ENCODE data around the gene SLC22A31. TPM values are rescaled to one million over a fixed set of nuclear protein-coding genes. Genes with fewer than 3 reads are reported as not detected.

Gene SLC22A31
- polyA plus RNA-seq, 1 of the 3 experiments (the other 2 are of a cell fraction) = 0.07 TPM

DNA sequence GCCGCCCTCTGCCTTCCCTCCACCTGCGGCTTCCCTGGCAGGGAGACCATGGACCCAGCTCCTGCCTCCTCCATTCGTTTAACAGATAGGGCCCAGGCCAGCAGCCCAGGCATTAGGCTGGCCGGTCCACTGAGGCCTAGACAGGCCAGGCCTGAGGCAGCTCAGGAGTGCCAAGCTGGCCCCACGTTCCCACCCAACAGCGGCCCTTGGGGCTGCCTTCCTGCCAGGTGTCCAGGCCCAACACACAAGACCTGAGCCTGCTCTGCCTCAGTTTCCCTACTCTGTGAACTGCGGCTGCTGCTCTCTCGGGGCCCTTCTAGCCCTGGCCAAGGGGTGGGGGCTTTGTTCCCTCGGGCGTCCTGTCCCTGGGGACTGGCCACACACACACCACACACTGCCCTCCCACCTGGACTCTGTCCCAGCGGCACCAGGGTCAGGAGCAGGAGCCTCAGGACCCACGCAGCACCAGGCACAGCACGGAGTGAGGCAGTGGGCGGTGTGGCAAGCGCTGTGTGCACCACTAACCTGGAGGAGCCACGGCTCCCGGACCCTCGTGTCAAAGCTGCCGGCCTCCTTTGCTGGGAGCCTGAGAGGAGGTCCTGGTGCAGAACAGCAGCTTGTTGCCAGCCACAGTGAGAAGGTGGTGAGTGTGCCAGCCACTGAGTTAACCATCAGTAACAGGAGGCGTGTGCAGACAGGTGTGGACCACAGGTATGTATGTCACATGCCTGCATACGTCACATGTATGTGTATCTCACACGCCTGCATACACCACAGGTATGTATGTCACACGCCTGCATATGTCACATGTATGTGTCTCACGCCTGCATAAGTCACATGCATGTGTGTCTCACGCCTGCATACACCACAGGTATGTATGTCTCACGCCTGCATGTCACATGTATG lies 43.3 kb downstream of the SLC22A31 start:
- TF ChIP-seq FOXJ3 (CRISPR knock-in tag; IDR thresholded peaks at IDR 0.05) (no peak), RAD21 (IDR thresholded peaks at IDR 0.05; ENCODE audit: low read length) (no peak), MXI1 (IDR thresholded peaks at IDR 0.05; ENCODE audit: low read depth, low read length) (no peak), POLR2AphosphoS5 (IDR thresholded peaks at IDR 0.05; ENCODE audit: low read depth, low read length) (no peak), FOXM1 (IDR thresholded peaks at IDR 0.05; ENCODE audit: low read depth) (no peak), JUND (IDR thresholded peaks at IDR 0.05) (no peak), MEF2A (IDR thresholded peaks at IDR 0.05; ENCODE audit: borderline replicate concordance, low read depth) (no peak), ELF1 (IDR thresholded peaks at IDR 0.05) (no peak), RFX5 (IDR thresholded peaks at IDR 0.05; ENCODE audit: low read length) (no peak), SIN3A (IDR thresholded peaks at IDR 0.05; ENCODE audit: borderline replicate concordance, low read depth, low read length) (no peak), EP300 (IDR thresholded peaks at IDR 0.05; ENCODE audit: borderline replicate concordance in 1 of 2, low read depth in 1 of 2, low read length in 1 of 2) (no peak), TCF12 (IDR thresholded peaks at IDR 0.05) (no peak), GABPA (IDR thresholded peaks at IDR 0.05; ENCODE audit: low read depth) (no peak), TEAD4 (IDR thresholded peaks at IDR 0.05; ENCODE audit: borderline replicate concordance, insufficient read depth) (no peak), RXRA (IDR thresholded peaks at IDR 0.05; ENCODE audit: borderline replicate concordance, low read depth) (no peak)
- TF ChIP-seq, protein P1, sequence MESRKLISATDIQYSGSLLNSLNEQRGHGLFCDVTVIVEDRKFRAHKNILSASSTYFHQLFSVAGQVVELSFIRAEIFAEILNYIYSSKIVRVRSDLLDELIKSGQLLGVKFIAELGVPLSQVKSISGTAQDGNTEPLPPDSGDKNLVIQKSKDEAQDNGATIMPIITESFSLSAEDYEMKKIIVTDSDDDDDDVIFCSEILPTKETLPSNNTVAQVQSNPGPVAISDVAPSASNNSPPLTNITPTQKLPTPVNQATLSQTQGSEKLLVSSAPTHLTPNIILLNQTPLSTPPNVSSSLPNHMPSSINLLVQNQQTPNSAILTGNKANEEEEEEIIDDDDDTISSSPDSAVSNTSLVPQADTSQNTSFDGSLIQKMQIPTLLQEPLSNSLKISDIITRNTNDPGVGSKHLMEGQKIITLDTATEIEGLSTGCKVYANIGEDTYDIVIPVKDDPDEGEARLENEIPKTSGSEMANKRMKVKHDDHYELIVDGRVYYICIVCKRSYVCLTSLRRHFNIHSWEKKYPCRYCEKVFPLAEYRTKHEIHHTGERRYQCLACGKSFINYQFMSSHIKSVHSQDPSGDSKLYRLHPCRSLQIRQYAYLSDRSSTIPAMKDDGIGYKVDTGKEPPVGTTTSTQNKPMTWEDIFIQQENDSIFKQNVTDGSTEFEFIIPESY (IDR thresholded peaks at IDR 0.05; ENCODE audit: borderline replicate concordance, low read depth) = no peak
- TF ChIP-seq, protein P2, sequence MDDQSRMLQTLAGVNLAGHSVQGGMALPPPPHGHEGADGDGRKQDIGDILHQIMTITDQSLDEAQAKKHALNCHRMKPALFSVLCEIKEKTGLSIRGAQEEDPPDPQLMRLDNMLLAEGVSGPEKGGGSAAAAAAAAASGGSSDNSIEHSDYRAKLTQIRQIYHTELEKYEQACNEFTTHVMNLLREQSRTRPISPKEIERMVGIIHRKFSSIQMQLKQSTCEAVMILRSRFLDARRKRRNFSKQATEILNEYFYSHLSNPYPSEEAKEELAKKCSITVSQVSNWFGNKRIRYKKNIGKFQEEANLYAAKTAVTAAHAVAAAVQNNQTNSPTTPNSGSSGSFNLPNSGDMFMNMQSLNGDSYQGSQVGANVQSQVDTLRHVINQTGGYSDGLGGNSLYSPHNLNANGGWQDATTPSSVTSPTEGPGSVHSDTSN (IDR thresholded peaks at IDR 0.05) = no peak
- TF ChIP-seq, protein P3, sequence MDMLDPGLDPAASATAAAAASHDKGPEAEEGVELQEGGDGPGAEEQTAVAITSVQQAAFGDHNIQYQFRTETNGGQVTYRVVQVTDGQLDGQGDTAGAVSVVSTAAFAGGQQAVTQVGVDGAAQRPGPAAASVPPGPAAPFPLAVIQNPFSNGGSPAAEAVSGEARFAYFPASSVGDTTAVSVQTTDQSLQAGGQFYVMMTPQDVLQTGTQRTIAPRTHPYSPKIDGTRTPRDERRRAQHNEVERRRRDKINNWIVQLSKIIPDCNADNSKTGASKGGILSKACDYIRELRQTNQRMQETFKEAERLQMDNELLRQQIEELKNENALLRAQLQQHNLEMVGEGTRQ (IDR thresholded peaks at IDR 0.05; ENCODE audit: borderline replicate concordance, low read depth, low read length) = no peak
- TF ChIP-seq, protein P4, sequence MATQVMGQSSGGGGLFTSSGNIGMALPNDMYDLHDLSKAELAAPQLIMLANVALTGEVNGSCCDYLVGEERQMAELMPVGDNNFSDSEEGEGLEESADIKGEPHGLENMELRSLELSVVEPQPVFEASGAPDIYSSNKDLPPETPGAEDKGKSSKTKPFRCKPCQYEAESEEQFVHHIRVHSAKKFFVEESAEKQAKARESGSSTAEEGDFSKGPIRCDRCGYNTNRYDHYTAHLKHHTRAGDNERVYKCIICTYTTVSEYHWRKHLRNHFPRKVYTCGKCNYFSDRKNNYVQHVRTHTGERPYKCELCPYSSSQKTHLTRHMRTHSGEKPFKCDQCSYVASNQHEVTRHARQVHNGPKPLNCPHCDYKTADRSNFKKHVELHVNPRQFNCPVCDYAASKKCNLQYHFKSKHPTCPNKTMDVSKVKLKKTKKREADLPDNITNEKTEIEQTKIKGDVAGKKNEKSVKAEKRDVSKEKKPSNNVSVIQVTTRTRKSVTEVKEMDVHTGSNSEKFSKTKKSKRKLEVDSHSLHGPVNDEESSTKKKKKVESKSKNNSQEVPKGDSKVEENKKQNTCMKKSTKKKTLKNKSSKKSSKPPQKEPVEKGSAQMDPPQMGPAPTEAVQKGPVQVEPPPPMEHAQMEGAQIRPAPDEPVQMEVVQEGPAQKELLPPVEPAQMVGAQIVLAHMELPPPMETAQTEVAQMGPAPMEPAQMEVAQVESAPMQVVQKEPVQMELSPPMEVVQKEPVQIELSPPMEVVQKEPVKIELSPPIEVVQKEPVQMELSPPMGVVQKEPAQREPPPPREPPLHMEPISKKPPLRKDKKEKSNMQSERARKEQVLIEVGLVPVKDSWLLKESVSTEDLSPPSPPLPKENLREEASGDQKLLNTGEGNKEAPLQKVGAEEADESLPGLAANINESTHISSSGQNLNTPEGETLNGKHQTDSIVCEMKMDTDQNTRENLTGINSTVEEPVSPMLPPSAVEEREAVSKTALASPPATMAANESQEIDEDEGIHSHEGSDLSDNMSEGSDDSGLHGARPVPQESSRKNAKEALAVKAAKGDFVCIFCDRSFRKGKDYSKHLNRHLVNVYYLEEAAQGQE (IDR thresholded peaks at IDR 0.05; ENCODE audit: low read depth, low read length) = no peak
- Histone ChIP-seq H3K4me2 (no peak overlapping the region), H3F3A (replicated peaks; ENCODE audit: insufficient read depth) (peaks cover 20% of the 10 kb centered on the region), H3K9me3 (no peaks in the 10 kb centered on the region), H3K27ac (ENCODE audit: low read depth in 2 of 2, low read length in 1 of 2) (no peak overlapping the region; a peak in 1 of 4 replicates), H3K79me2 (ENCODE audit: insufficient read depth) (no peaks in the 10 kb centered on the region), H2AFZ (ENCODE audit: low read depth) (no peak overlapping the region), H3K4me3 (ENCODE audit: low read depth in 2 of 2, low read length in 1 of 2) (no peak overlapping the region), H3K4me1 (ENCODE audit: control insufficient read depth in 1 of 2, insufficient read depth in 2 of 2, low read depth in 1 of 2, low read length in 1 of 2) (peaks cover 0 to 40% of the 10 kb centered on the region in 2 experiments; a peak in 1 of 4 replicates), H4K20me1 (ENCODE audit: insufficient read depth) (no peaks in the 10 kb centered on the region), H3K9me2 (no peaks in the 10 kb centered on the region), H3K9ac (no peak overlapping the region), H3K27me3 (ENCODE audit: insufficient read depth) (no peaks in the 10 kb centered on the region), H3K36me3 (replicated peaks in 1 of 2; ENCODE audit: control insufficient read depth in 1 of 2, insufficient read depth in 2 of 2, low read length in 1 of 2) (no peaks in the 10 kb centered on the region)
- no peak for DNase-seq
- POLR2A ChIA-PET = no interaction called here
- CTCF ChIA-PET = interaction anchor here (1.2 to 1.9 kb wide), 4 partner anchors 10 to 345 kb away, joined by 4 to 9 read pairs (median 5); partner anchors contain the start of gene APRT
- 64% methylated on average over 17 of the region's 26 CpGs for WGBS (ENCODE audit: low lambda C conversion rate)

All from SK-N-SH (cell line).